Activated T-cell treated with anti-CD3 and anti-CD28 coated beads for 1 hour (primary cell): ENCODE results near the gene EXOC3.
"Not testable (repeated sequence)": the region's sequence is repeated elsewhere in the genome, so short reads cannot be mapped to it uniquely, and the experiment has no call there.

ENCODE experiments used
- DNase-seq: peaks from one replicate; pipeline ENCODE4 v3.0.0-alpha.2; 2020; ENCODE audit warnings: low read depth

EXOC3 gene

GRCh38 chr5:504326-505154, 61.6 kb downstream of the EXOC3 start:
- no peak for DNase-seq

DNA sequence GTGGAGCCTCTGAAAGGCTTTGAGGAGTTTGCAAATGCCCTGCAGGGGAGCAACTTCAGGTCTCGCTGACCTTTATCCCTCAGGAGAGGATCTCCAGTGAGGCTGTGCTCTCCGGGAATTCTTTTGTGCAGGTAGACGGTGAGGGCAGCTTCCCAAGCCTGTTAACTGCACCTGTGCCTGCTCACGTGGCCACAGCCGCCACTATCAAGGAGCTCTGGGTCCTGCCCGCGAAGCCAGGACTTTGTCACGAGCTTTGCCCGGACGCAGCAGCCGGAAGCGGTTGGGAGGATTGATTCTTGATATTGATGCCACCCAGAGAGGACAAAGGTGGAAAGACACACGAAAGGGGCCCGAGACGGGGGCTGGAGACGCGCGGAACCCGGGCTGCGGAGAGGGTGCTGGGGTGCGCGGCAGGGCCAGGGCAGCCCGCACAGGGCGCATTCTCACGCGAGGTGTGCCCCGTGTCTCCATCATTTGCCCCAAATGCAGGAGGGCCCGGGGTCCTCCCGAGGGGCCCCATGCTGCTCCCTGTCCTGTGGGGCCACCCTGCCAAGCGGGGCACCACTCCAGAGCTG, 63.1 kb downstream of the EXOC3 start:
- DNase-seq = no peak

DNA sequence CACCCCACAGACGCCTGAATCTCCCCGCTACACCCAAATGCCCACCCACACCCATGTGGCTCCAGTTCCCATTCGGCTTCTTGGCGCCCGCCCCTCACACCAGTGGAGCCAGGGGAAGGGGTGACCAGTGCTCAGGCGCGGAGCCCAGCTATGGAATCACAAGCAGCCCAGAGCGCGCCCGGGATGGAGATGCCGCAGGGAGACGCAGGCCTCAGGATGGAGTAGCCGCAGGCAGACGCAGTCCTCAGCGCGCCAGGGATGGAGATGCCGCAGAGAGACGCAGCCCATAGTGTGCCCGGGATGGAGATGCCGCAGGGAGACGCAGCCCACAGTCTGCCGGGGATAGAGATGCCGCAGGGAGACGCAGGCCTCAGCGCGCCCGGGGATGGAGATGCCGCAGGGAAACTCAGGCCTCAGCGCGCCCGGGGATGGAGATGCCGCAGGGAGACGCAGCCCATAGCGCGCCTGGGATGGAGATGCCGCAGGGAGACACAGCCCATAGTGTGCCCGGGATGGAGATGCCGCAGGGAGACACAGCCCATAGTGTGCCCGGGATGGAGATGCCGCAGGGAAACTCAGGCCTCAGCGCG, 65.1 kb downstream of the EXOC3 start:
- DNase-seq = not testable (repeated sequence)

DNA sequence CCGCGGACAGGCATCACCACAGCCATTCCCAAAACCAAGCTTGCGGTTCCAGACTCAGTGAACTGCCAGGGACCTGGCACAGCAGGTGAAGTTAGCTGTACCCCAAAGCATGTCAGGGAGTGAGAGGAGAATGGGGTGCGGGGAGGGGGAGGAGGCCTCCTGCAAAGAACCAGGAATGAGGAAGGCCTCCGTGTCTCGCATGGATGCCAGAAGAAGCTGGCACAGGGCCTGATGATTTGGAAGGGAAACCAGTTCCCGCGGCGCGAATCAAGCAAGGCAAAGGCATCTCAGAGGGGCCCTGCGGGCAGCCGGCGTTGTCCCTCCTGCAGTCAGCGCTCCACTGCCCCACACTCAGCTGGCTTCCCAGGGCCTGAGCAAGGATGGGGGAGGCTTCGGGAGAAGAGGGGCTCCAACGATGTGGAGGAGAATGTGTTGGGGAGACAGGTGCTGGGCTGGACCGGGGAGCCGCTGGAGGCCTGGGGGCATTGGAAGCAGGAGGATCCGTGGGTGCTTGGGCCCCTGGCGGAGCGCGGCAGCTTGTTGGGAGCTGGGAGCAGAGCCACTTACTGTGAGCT, 66.7 kb downstream of the EXOC3 start:
- no peak for DNase-seq

DNA sequence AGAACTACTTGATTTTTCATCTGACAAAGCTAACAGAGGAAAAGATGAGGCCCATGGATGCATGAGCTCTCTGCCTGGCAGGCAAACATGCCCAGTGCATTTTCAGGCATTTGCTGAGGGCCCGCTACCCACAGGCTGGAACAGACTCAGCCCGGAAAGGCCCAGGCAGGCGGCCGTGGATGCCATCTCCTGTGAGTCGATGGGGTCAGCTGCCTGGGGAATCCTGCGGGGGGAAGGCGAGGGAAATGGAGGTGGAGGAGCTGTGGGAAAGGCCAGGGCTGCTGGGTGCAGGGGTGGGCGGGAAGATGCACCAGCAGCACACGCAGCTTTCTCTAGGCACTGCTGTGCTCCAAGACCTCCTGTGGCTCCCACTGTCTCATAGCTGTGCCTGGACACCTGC, 67.5 kb downstream of the EXOC3 start:
- DNase-seq = no peak

GRCh38 chr5:511476-511875, 68.5 kb downstream of the EXOC3 start:
- no peak for DNase-seq

- no peak for DNase-seq
These were observed 70.5 kb downstream of the EXOC3 start for GRCh38 chr5:513216-514100.

GRCh38 chr5:514101-514485, 71.1 kb downstream of the EXOC3 start:
- DNase-seq = no peak

DNA sequence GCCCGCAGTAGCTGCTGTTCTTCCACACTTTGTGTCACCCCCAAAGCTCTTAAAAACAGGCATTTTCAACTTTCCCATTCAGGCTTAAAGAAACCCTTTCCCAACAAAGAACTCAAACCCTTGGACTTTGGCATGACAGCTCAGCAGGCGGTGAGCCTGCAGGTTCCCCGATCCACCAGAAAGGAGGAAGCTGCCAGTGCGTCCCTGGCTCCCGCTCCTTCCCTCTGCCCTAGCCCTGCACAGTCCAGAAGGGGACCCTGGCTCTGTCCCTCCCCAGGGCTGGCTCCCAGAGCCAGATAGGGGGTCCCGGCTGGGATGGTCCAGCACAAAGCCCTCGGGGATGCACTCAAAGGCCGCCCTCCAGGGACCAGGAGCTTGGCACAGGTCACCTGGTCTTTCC, 71.7 kb downstream of the EXOC3 start:
- DNase-seq = no peak

- no peak for DNase-seq
These were observed 72.4 kb downstream of the EXOC3 start for GRCh38 chr5:515273-515836.

- DNase-seq = no peak
These were observed 73.5 kb downstream of the EXOC3 start for GRCh38 chr5:516338-516925.
